Liver (tissue), 3 donors: ENCODE data around the gene KIAA1614.

Experiments
- NR2F2 ChIP-seq: IDR thresholded peaks from 2 replicates; pipeline ENCODE4 v1.6.1; 2016; ENCODE audit warnings: antibody characterized with exemption
- YY1 ChIP-seq: IDR thresholded peaks from 2 replicates; pipeline ENCODE4 v1.6.1; 2016; ENCODE audit warnings: antibody characterized with exemption, mild to moderate bottlenecking
- TF ChIP-seq, protein P1 (sequence below): fragments of 150-350 bp; IDR thresholded peaks from 2 replicates; pipeline ENCODE4 v1.5.1; 2017; ENCODE audit warnings: improper control_type of control experiment, low read depth, low read length; ENCODE audit not compliant: missing input control
- donor health status: healthy.
- donor health status: healthy.

DNA sequence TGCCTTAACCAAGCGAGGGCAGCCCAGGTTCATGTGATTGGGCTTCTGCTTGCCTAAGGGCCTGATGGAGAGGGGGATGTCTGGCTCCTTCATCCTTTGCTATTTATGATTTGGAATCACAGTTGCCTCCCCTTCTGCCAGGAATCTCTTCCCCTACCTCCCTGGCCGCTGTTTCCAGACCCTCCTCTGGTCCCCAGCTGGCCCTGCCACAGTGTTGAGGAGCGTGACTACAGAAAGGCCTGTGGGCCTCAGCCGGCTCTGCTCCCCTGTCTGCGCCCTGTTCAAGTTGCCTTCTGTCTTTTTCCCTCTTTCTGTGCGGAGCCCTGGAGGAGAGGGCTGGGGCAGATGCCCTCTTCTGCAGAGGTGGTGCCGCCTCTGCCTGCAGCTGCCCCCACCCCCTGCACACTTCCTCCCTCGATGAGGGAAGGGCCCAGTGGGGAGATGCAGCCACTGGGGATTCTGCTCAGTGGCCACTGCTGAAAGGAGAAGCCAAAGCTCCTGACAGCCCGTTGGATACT is 6.5 kb downstream of the KIAA1614 start:
- TF ChIP-seq, protein P1, sequence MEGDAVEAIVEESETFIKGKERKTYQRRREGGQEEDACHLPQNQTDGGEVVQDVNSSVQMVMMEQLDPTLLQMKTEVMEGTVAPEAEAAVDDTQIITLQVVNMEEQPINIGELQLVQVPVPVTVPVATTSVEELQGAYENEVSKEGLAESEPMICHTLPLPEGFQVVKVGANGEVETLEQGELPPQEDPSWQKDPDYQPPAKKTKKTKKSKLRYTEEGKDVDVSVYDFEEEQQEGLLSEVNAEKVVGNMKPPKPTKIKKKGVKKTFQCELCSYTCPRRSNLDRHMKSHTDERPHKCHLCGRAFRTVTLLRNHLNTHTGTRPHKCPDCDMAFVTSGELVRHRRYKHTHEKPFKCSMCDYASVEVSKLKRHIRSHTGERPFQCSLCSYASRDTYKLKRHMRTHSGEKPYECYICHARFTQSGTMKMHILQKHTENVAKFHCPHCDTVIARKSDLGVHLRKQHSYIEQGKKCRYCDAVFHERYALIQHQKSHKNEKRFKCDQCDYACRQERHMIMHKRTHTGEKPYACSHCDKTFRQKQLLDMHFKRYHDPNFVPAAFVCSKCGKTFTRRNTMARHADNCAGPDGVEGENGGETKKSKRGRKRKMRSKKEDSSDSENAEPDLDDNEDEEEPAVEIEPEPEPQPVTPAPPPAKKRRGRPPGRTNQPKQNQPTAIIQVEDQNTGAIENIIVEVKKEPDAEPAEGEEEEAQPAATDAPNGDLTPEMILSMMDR = no peak
- TF ChIP-seq YY1 (no peak), NR2F2 (no peak)
